Activated CD4-positive, alpha-beta T cell treated with anti-CD3 and anti-CD28 coated beads for 24 hours (primary cell): ENCODE data around the gene ZNF669.

Experiments
- DNase-seq, 2 donors: peaks; one replicate each; pipeline ENCODE4 v3.0.0-alpha.2; 2020; ENCODE audit warnings: low read depth in 2 of 2

Gene ZNF669

DNA sequence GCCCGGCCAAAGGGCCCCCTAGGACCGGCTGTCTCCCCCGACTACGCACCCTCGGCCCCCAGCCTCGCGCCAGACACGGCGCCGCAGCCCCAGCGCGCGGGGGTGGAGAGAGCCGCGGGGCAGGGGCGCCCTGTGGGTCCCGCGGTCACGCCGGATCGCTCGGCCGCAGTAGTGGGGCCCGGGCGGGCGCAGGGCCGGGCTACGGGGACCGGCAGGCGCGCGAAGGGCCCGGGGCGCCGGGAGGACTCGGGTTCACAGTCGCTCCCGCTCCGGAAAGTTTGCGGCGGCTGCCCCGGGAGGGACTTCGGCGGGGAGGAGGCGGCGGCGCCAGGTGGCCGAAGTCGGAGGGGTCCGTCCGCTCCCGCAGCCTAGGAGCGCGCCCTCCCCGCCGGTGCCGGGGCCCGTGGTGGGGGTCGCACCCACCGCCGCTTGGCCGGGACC is 7.1 kb upstream of the ZNF669 start:
- no peak for DNase-seq

DNA sequence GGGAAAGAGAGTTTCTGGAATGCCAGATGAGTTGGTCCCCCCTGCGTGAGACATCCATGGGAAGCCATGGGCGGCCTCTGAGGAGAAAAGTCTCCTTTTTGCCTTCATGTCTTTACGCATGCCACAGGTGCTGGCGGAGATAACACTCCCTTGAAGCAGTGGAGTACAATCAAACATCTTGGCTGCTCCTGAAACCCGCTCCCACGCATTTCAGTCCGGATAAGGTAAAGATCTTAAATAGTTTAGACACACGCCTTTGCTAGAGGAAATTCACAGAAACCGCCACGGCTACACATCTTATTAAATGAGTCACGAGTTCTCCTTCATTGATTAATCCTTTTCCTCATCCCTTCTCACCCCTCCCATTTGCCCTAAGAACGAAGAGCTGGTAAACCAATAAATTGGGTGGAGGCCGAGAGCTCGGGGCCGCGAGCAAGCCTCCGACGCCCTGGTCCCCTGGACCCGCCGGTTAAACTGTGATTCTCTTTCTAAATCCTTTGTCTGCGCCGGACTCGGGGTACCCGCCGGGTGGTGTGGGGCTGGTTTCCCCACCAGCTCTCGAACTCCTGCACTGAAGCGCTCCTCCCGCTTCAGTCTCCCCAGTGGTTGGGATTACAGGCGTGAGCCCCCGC is 6.6 kb upstream of the ZNF669 start:
- DNase-seq = peak; percentile 35 to 37

DNA sequence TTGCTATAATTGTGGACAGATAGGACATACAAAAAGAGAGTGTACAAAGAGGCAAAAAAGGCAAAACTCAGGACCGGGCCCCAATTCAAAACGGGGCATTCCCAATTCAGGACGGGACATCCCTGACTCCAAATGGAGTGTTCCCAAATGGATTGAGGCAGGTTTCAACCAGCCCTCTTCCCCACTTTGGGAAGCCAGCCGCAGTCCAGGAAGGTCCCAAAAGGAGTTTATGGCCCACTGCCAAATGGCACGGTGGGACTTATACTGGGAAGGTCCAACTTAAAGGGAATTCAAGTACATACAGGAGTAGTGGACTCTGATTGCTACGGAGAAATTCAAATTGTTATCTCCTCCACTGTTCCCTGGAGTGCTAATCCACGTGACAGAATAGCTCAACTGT is 3.5 kb upstream of the ZNF669 start:
- no peak for DNase-seq

DNA sequence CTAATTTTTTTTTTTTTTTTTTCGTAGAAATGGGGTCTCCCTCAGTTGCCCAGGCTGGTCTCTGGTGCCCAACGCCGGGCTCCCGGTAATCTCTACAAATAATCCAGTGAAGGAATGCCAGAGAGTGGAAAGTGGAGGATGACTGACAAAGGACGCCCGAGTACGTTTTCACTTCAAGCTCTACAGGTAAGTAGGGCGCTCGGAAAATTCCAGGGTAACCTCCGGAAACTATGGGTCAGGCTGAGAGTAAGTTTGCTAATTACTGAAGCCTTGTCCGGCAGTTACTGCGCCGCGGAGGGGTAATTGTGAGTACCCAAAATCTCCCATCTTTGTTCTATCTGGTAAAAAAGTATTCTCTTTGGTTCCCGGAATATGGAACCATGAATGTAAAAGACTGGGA is 1.8 kb upstream of the ZNF669 start:
- DNase-seq = no peak

DNA sequence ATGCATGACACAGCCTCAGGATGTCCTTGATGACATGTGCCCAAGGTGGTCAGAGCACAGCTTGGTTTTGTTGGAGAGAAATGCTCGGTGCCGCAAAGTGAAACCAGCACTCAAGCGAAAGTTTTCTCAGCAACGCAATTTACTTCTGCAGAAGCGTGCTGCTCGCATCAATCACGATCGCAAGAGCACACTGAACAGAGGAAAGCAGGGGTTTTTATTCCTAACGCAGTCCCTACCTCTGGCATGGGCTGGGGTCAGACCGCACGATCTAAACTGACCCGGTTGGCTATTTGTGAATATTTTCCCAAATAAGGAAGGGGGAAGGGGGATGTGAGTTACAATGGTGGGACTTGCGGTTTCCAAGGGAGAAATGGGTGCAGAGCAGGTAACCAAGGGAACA is 809 bp upstream of the ZNF669 start:
- no peak for DNase-seq

DNA sequence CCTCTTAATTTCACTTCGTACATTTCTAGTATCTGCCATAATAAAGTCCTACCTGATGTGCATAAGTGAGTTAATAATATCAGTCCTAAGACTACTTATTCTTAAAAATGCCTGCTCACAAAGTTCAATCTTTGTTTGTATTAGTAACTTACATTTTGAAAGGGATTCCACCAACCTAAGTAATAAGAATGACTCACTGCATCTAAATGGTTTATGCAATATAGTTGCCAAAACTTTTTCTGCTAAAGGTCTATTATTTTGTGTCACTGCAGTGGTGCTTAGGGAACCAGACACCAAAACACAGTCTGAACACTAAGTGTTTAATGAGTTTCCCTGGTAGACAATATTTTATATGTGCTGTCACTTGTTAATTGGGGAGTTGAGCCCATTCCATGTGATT is 1.8 kb downstream of the ZNF669 start:
- DNase-seq = no peak

DNA sequence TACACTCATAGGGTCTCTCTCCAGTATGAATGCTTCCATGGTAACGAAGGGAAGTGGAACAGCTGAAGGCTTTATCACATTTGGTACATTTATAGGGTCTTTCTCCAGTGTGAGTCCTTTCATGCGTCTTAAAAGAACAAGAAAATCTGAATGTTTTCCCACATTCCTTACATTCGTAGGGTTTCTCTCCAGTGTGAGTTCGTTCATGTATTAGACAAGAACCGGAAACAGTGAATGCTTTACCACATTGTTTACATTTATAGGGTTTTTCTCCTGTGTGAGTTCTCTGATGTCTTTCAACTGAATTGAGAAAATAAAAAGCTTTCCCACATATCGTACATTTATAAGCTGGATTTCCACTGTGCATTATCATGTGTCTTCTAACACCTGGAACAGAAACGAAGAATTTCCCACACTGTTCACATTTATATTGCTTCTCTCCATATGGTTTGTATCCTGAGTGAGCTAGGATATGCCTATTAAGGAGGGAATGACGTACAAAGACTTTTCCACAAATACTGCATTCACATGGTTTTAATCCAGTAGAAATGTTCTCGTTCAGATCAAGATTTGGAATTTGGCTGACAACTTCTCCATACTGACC is 3.4 kb downstream of the ZNF669 start:
- DNase-seq = no peak

DNA sequence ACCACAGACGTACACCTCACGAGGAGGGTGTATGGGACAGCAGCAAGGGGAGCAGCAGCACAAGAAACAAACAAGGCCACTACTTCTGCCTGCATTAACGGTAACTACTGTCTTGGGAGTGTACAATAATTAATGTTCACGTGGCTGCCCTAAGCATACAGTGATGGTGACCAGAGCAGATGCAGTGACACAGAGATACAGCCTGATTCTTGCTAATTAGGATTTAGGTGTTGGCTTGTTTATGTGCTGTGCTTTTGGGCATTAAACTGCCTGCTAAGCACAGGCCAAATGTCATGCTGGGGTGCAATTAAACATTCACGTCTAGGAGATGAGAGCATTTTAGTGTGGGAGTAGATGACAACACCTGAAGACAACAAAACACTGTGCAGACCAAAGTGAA is 7.2 kb downstream of the ZNF669 start:
- no peak for DNase-seq

DNA sequence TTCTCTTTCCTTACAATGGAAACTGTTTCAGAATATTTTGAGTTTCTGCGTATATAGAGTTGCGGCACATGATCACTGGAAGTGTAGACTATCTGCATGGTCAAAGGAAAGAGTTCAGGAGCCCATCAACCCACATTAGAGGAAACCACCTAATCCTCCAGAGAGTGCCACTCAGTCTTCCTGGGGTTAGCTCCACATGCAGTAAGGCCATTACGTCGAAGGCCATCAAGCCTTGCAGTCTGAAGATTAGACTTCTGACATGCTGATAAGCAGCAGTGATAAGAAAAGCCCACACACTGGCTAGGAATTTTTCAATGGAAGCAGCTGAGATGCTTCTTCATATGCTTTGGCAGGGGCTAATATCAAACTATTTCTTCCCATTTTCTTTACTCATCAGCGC is 7.6 kb downstream of the ZNF669 start:
- no peak for DNase-seq

DNA sequence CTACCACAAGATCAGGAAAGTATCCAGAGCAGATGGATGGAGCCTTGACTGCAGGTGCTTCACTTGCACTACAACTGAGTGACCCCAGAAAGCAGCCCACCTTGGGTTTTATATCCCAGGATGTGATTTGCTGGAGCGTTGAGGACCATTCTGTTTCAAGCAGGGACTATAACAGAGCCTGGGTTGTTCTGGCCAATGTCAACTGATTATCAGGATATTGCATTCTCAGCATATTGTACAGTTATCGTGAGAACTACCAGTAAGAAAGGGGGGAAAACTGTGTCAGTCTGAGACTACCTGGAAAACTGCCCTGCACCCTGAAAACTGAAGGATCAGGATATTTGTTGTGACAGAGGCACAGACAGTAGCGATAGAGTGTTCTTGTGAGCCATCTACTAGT is 8.0 kb downstream of the ZNF669 start:
- DNase-seq = no peak

DNA sequence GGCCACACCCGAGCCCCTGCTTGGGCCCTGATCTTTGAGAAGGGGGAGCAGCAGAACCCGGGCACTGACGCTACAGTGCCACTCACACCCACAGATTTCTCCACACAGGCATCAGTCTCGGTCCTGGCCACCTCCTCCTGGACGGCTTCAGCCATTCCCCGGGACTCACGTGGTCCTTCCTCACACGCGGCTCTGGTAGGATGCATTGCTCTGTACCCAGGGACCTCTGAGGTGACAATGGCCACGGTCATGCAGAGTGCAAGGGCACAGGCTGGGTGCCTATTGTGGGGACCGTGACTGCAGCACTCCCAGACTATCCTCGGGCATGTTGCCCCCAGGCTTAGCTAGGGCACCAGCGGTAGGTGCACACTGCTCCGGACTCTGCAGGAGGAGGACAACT is 13.7 kb downstream of the ZNF669 start:
- no peak for DNase-seq

DNA sequence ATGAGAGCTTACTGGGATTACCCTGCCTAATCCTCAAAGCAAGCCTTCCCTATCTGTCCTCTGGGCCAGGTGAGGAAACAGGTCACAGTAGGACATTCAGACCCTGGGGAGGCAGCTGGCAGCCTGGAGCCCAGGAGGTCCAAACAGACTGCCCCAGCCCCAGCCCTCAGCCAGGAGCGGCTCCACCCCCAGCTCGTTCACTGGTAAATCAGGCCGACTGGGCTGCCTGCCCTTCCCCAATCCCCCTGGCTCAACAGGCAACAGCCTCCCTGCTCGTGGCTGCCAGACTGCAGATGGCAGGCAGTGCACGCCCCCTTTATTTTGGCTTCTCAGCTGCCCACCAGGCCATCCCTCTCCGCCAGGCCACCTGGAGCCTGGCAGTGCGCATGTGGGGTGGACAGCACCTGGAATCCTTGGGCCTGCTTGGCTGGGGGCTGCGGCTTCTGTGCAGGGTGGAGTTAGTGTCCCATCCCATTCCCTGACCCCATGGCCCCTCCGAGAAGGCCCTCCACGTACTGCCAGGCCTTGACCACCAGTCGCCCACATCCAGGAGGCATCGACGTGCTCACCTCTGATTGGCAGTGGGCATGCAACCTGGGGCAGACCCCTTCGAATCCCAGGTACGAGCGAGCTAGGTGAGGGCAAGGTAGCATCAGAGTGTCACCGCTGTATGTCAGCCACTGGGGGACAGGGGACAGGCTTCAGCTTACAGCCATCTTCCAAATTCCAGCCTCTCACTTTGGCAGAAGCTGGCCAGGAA is 14.4 kb downstream of the ZNF669 start:
- DNase-seq = no peak

DNA sequence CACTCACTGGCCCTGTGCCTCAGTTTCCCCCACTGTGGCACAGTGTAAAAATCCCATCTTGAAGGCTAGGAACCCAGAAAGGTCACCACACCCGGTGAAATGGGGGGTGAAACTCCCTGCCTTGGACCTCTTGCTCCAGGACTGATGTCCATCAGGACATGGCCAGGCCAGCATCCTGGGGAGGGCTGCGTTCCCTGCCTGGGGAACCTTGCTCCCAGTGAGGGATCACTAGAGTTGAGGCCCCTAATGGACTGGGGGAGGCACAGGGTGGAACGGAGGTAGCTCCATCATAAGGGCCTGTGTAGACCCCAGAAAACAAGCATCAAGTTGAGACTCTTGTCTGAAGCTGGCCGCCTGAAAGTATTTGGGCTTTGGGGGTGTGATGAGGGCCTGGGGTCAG is 15.2 kb downstream of the ZNF669 start:
- no peak for DNase-seq

DNA sequence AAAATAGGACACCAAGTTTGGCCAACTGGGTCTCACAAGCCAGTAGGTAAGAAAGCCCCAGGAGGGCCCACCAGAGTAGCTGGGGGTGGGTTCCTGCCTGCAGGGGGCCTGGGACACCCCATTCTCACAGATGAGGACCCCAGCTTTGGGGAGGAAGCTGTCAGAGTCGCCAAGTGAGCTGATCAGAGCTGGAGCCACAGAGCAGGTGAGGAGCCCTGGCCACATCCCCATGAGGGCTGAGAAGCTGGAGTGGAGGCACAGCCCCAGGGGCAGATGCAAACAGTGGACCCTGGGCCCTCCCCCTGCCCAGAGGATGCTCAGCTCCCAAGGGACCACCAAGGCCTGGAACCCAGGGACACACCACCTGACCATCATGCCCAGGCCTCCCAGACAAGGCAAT is 16.9 kb downstream of the ZNF669 start:
- DNase-seq = no peak

DNA sequence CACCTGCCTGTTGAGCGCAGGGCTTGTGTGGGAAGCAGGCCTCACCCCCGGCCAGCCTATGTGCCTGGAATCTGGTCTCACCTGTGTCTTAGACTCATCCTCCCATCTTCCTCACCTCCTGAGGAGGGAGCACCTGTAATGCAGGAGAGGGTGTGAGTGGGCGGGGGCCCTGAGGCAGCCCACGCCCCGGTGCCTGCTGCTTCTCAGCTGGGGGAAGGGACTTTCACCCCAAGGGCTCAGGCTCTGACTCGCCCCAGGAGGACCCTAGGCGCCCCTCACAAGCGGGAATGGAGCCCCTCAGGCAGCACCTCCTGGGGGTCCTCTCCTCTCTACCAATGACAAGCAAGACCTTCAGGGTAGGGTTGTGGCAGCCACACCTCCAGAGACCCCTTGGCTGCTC is 18.8 kb downstream of the ZNF669 start:
- DNase-seq = no peak

DNA sequence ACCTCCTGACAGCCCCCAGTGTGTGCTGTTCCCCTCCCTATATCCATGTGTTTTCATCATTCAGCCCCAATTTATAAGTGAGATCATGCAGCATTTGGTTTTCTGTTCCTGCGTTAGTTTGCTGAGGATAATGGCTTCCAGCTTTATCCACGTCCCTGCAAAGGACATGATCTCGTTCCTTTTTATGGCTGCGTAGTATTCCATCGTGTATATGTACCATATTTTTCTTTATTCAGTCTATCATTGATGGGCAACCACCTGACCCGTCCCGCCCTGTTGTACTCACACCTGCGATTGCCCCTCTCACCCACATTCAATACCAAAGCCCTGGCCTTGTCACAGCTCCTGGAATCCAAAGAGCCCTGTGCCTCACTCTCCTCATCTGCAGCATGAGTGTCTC is 19.4 kb downstream of the ZNF669 start:
- no peak for DNase-seq

DNA sequence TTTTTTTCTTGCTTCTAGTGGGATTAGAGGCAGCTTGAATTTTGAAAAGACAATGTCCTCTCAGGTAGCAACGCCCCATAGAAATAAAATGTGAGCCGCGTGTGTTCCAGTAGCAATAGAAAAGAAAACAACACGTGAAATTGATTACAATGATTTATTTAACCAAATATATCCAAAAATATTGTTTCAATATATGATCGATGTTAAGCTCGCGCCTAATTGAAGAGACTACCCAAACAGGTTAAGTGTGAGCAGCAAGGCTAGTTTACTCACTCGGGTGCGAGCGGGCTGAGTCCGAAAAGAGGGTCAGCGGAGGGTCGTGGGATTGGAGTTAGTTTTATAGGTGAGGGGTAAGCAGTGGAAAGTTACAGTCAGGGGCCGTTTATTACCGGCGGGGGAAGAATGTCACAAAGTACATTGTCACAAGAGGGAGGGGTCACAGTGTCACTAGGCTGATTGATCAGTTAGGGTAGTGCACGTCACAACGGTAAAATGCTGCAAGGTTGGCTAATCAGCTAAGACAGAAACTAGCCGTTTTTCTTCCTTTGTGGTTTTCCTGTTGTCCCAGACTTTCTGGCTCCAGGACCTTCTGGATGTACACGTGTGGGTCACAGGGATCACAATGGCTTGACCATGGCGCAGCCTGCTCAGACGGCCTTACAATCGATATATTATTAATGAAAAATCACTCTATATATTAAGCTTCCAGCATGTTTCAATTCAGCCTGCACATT is 24.8 kb downstream of the ZNF669 start:
- no peak for DNase-seq

DNA sequence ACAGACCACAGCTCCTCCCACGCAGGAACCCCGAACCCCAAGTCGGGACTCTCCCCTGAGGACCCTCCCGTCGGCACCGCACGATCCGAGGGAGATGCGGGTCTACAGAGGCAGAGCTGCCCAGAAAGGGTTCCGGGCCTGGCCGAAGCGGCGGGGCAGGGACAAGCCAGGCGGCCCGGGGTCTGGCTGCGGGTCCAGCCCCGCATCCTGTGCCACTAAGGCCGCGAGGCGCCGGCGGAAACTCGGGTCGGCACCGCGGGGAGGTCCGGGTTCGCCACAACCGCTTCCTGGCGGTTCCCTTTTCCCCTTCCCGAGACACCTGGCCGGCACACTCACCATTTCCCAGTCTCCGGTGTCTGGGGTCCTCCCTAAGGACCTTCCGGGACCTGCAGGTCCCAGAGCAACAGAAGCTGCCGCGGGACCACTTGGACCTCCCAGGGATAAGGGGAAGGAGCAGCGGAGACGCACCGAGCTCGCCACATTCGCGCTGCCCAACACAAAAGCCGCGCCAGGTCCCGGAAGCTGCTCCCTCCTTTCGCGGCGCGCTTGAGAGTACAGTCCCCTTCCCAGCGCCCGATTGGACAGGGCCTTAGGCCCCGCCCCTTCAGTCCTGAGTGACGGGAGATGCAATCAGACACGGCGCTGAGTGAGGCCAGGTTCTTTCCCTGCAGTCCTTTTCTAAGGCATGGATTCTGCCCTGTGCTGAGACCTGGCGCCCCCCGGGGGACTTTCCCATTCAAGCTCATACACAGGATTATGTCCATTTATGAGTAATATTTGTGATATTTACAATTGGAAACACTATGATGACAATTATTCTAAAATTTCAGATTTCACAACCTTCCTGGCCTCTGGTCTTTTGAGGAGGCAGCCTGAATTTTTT is 25.7 kb downstream of the ZNF669 start, which contains the start of gene ZNF670:
Gene ZNF670 (minus strand): TSS at position 554 of the 883 bp plus-strand sequence. CDS start 215 bp downstream, at position 339.
- DNase-seq = peak; percentile 88 to 89

DNA sequence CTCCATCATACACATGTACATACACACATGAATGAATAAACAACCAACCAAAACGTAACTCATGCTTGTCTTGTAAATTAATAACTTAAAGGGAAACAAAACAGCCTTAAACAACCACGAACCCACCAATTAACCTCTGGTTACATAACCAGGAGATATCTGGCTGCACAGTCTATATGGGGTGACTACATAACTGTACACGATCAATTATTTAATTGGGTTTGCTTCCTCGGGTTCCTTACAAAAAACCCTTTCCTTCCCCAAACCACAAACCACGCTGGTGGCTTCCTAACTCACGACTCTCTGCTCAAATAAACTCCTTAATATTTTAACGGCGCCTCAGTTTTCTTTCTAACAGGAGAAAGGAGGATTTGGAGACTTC is 26.3 kb downstream of the ZNF669 start:
- no peak for DNase-seq

DNA sequence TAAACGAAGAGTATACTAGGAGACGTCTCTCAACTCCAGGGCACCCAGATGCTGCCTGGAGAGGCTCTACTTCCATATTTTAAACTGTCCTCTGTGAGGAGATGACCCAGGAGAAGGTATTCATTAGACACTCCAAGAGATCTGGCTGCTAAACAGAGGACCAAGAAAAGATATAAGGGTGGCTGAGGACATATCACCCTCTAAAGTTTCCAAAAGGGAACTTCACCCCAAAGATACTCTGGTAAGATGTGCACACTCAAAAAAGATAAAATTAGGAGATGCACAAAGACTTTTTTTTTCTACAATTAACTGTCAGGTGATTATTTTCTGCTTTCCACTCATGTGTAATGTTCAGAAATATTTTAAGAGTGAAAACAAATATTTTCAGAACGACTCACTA is 26.9 kb downstream of the ZNF669 start:
- DNase-seq = no peak

DNA sequence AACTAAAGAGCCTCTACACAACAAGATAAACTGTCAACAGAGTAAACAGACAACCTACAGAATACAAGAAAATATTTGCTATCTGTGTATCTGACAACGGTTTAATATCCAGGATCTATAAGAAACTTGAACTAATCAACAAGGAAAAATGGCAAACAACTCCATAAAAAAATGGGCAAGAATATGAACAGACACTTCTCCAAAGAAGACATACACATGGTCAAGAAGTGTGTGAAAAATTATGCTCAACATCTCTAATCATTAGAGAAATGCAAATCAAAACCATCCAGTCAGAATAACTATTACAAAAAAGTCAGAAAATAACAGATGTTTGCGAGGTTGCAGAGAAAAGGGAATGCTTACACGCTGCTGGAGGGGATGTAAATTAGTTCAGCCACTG is 33.5 kb downstream of the ZNF669 start:
- no peak for DNase-seq

DNA sequence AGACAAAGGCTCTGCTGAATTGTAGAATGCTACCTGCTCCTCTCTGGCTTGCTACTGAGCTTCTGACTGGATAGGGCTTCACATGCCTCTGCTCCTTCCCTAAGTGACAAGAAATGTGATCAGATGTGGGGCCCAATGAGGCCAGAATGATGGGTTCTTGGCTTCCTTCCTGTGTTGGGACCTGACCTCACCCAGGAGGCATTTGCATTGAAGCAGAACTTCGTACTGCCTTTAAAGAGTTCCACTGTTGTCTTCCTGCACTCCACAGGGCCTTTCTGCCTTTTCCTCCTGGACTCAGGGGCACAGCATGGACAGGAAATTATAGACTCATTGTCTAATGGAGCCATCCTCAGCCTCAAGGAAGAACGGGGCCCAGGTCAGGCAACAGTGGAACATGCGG is 39.9 kb downstream of the ZNF669 start:
- DNase-seq = no peak
